H1 (cell line): ENCODE data around the gene F3. TPM values are rescaled to one million over a fixed set of nuclear protein-coding genes. Genes with fewer than 3 reads are reported as not detected.
"Not testable (repeated sequence)": the region's sequence is repeated elsewhere in the genome, so short reads cannot be mapped to it uniquely, and the experiment has no call there.

Experiments
- CTCF ChIA-PET: fragments of 300-600 bp; sonication (Branson Sonifier 250); formaldehyde crosslinking; loops from one replicate; lab custom pipeline; 2021; ENCODE audit not compliant: partially characterized antibody; lab: Charles Lee
- POLR2A ChIA-PET: fragments of 300-600 bp; sonication (Branson Sonifier 250); formaldehyde crosslinking; loops from one replicate; lab custom pipeline; 2021; ENCODE audit warnings: inconsistent platforms; ENCODE audit not compliant: partially characterized antibody; lab: Charles Lee
- DNase-seq, 2 experiments: peaks; one replicate each; pipeline versions ENCODE4 v3.0.0 to v3.0.0-alpha.2; 2010 to 2022; ENCODE audit warnings: low spot score in 2 of 2, low read depth in 1 of 2, mixed read lengths in 1 of 2
- FAIRE-seq: peaks from 2 replicates; lab custom pipeline; 2011; peaks lifted over from hg19 to GRCh38; lab: Jason Lieb, UNC
- H2AFZ ChIP-seq: 2 replicates; pipeline ENCODE4 v1.8.1; 2012; ENCODE audit warnings: low read length, inconsistent platforms
- H2AK5ac ChIP-seq: 2 replicates; pipeline ENCODE4 v1.6.1; 2013; ENCODE audit warnings: low read depth, low read length
- H2BK120ac ChIP-seq: replicated peaks from 2 replicates; pipeline ENCODE3; 2013; ENCODE audit warnings: low read depth, low read length, inconsistent platforms
- H2BK12ac ChIP-seq: 2 replicates; pipeline ENCODE4 v1.6.1; 2013; ENCODE audit warnings: low read depth, low read length
- H2BK15ac ChIP-seq: 2 replicates; pipeline ENCODE4 v1.6.1; 2013; ENCODE audit warnings: low read length
- H2BK20ac ChIP-seq: 2 replicates; pipeline ENCODE4 v1.6.1; 2013; ENCODE audit warnings: low read length
- H2BK5ac ChIP-seq: 2 replicates; pipeline ENCODE4 v1.6.1; 2013; ENCODE audit warnings: low read depth, low read length
- H3K14ac ChIP-seq: 2 replicates; pipeline ENCODE4 v1.6.1; 2013; ENCODE audit warnings: inconsistent platforms; ENCODE audit not compliant: insufficient read length
- H3K18ac ChIP-seq: 2 replicates; pipeline ENCODE4 v1.6.1; 2013; ENCODE audit warnings: low read length; ENCODE audit errors: extremely low read depth
- H3K23ac ChIP-seq: 2 replicates; pipeline ENCODE4 v1.6.1; 2013; ENCODE audit warnings: inconsistent platforms; ENCODE audit not compliant: insufficient read length
- H3K23me2 ChIP-seq: 2 replicates; pipeline ENCODE4 v1.6.1; 2013; ENCODE audit warnings: low read depth, low read length
- H3K27ac ChIP-seq: 2 replicates; pipeline ENCODE4 v1.6.1; 2011; ENCODE audit warnings: low read depth, low read length, inconsistent platforms
- H3K27me3 ChIP-seq, 4 experiments: replicated peaks in 1 of 4; 1 replicate in 1 of 4; 2 replicates in 3 of 4; pipeline versions ENCODE4 v1.6.1 to v1.8.1; 2011 to 2013; ENCODE audit warnings: low read length in 3 of 4, mild to moderate bottlenecking in 3 of 4, inconsistent platforms in 2 of 4, mixed read lengths in 2 of 4, moderate library complexity in 1 of 4; ENCODE audit not compliant: control insufficient read depth in 3 of 4, insufficient read depth in 3 of 4; ENCODE audit errors: extremely low read depth in 1 of 4
- H3K36me3 ChIP-seq, 4 experiments: 2 replicates each; pipeline versions ENCODE4 v1.6.1 to v1.8.1; 2011 to 2013; ENCODE audit warnings: mild to moderate bottlenecking in 4 of 4, low read length in 3 of 4, moderate library complexity in 2 of 4, control low read depth in 1 of 4, inconsistent platforms in 1 of 4; ENCODE audit not compliant: insufficient read depth in 4 of 4, control insufficient read depth in 2 of 4
- H3K4ac ChIP-seq: replicated peaks from 2 replicates; pipeline ENCODE3; 2013; ENCODE audit warnings: low read length, low read depth, mixed read lengths, inconsistent platforms; ENCODE audit not compliant: insufficient read length
- H3K4me1 ChIP-seq, 4 experiments: replicated peaks in 1 of 4; 1 replicate in 1 of 4; 2 replicates in 3 of 4; pipeline versions ENCODE4 v1.6.1 to v1.8.1; 2011 to 2013; ENCODE audit warnings: low read length in 3 of 4, inconsistent platforms in 2 of 4, mixed read lengths in 1 of 4; ENCODE audit not compliant: insufficient read depth in 4 of 4, control insufficient read depth in 3 of 4
- H3K4me2 ChIP-seq, 2 experiments: 2 replicates each; pipeline versions ENCODE4 v1.6.1 to v1.8.1; 2011 to 2013; ENCODE audit warnings: low read depth in 2 of 2, low read length in 2 of 2, control low read depth in 1 of 2, inconsistent platforms in 1 of 2, mild to moderate bottlenecking in 1 of 2; ENCODE audit not compliant: insufficient read depth in 1 of 2
- H3K4me3 ChIP-seq, 4 experiments: fragments of 200-600, 300-600 bp in 1 of 4; sonication (generic), shearing (Covaris generic), sonication (Bioruptor Twin) in 1 of 4; 2 replicates each; pipeline versions ENCODE4 v1.5.1 to v1.8.1; 2011 to 2016; ENCODE audit warnings: low read length in 4 of 4, low read depth in 3 of 4, control low read depth in 2 of 4, inconsistent platforms in 2 of 4, mild to moderate bottlenecking in 2 of 4, mixed read lengths in 1 of 4, moderate library complexity in 1 of 4; ENCODE audit not compliant: insufficient read depth in 2 of 4; ENCODE audit errors: extremely low read depth in 1 of 4
- H3K56ac ChIP-seq: replicated peaks from 2 replicates; pipeline ENCODE3; 2013; ENCODE audit warnings: low read depth, mild to moderate bottlenecking, mixed read lengths, low read length, inconsistent platforms; ENCODE audit not compliant: insufficient read length
- H3K79me1 ChIP-seq: 2 replicates; pipeline ENCODE4 v1.6.1; 2013; ENCODE audit warnings: low read depth, low read length, control low read depth
- H3K79me2 ChIP-seq, 2 experiments: 2 replicates each; pipeline versions ENCODE4 v1.6.1 to v1.8.1; 2012 to 2013; ENCODE audit warnings: low read length in 2 of 2, mild to moderate bottlenecking in 2 of 2, inconsistent platforms in 1 of 2; ENCODE audit not compliant: insufficient read depth in 2 of 2, control insufficient read depth in 1 of 2
- H3K9ac ChIP-seq, 4 experiments: replicated peaks in 1 of 4; 1 replicate in 1 of 4; 2 replicates in 3 of 4; pipeline versions ENCODE4 v1.6.1 to v1.8.1; 2011 to 2013; ENCODE audit warnings: low read depth in 3 of 4, low read length in 3 of 4, control low read depth in 2 of 4, mild to moderate bottlenecking in 2 of 4, moderate library complexity in 2 of 4, inconsistent platforms in 1 of 4; ENCODE audit errors: extremely low read depth in 1 of 4
- H3K9me3 ChIP-seq, 2 experiments: 2 replicates each; pipeline versions ENCODE4 v1.6.1 to v1.8.1; 2012 to 2013; ENCODE audit warnings: mild to moderate bottlenecking in 2 of 2, moderate library complexity in 2 of 2, control low read depth in 1 of 2, inconsistent platforms in 1 of 2, low read depth in 1 of 2, low read length in 1 of 2, mixed read lengths in 1 of 2; ENCODE audit not compliant: insufficient read depth in 2 of 2
- H4K20me1 ChIP-seq, 2 experiments: replicated peaks in 1 of 2; 2 replicates each; pipeline versions ENCODE3 to v1.8.1; 2011 to 2013; ENCODE audit warnings: inconsistent platforms in 2 of 2, low read length in 2 of 2, mild to moderate bottlenecking in 1 of 2; ENCODE audit not compliant: insufficient read depth in 2 of 2, control insufficient read depth in 1 of 2
- H4K5ac ChIP-seq: 2 replicates; pipeline ENCODE4 v1.6.1; 2013; ENCODE audit warnings: low read length, low read depth, mixed read lengths, inconsistent platforms; ENCODE audit not compliant: insufficient read length
- H4K8ac ChIP-seq: 2 replicates; pipeline ENCODE4 v1.8.0; 2013; ENCODE audit warnings: mild to moderate bottlenecking, moderate library complexity, low read length, inconsistent platforms; ENCODE audit not compliant: insufficient read depth; ENCODE audit errors: extremely low read depth
- H4K91ac ChIP-seq: replicated peaks from 2 replicates; pipeline ENCODE3; 2013; ENCODE audit warnings: low read length, mixed read lengths, inconsistent platforms; ENCODE audit not compliant: insufficient read length
- WGBS, 2 experiments: shearing (Covaris generic) in 1 of 2; methylation state at CpG; one replicate each; pipeline versions ENCODE4 v1.1.6 to v1.1.7; 2013 to 2015; ENCODE audit warnings: low lambda C conversion rate in 2 of 2, mixed read lengths in 2 of 2, inconsistent platforms in 1 of 2, low coverage in 1 of 2, missing lambda C conversion rate in 1 of 2; ENCODE audit not compliant: insufficient replicate concordance in 2 of 2, insufficient coverage in 1 of 2, insufficient read length in 1 of 2; ENCODE audit errors: extremely low coverage in 1 of 2, missing lambda C conversion rate in 1 of 2; 5-methylcytosine and 5-hydroxymethylcytosine counted together
- polyA plus RNA-seq, 7 experiments: library from polyadenylated mRNA; depleted of rRNA in 3 of 7; stranded (reverse) in 5 of 7; unstranded in 2 of 7; fragments of >200 nt in 5 of 7; fragments of 200-250 nt in 2 of 7; gene quantifications; 1 replicate in 5 of 7; 2 replicates in 1 of 7; 4 replicates in 1 of 7; pipeline versions ENCODE4 v1.2.1 to v1.2.3, GENCODE V29; 2011 to 2013; ENCODE audit warnings: missing spikeins in 2 of 7, mixed read lengths in 2 of 7
- total RNA-seq: library from RNA; stranded (reverse); fragmentation: NEBNext Ultra II Directional; extraction: Animal tissue kit (Norgen Biotek cat#: 25700); gene quantifications from 2 replicates; pipeline ENCODE4 v1.2.1, GENCODE V29; 2021

The F3 gene
- total and polyA plus RNA-seq, 2 of the 8 experiments (the other 6 are each of a cell fraction or from before 2014, with no cell fraction given): 2.6 to 8.6 TPM

- H2BK5ac ChIP-seq, H3K56ac ChIP-seq, H3K4me2 ChIP-seq, FAIRE-seq, H3K4ac ChIP-seq, H3K14ac ChIP-seq, H3K79me1 ChIP-seq, H3K4me3 ChIP-seq, DNase-seq, H2BK20ac ChIP-seq, H3K9me3 ChIP-seq, H3K23ac ChIP-seq, H3K9ac ChIP-seq, H2BK120ac ChIP-seq, H2BK12ac ChIP-seq, H3K27me3 ChIP-seq, H3K27ac ChIP-seq, POLR2A ChIA-PET, H3K36me3 ChIP-seq, H4K8ac ChIP-seq, H2BK15ac ChIP-seq, H3K18ac ChIP-seq, H3K23me2 ChIP-seq, H2AK5ac ChIP-seq, H3K79me2 ChIP-seq, H4K91ac ChIP-seq, H3K4me1 ChIP-seq, H4K5ac ChIP-seq, H2AFZ ChIP-seq, H4K20me1 ChIP-seq: not testable (repeated sequence)
- CTCF ChIA-PET: interaction anchor here (1.5 kb wide), 1 partner anchor 9 kb away, joined by 3 read pairs; no protein-coding TSS in a partner anchor
- WGBS, 2 experiments: 68% methylated on average over 5 of the region's 5 CpGs; no CpG with 5 or more reads in 1 of the 2 experiments
Measured at GRCh38 chr1:94566436-94566835, 24.9 kb upstream of the F3 start.
